Suppressor macrophage (primary cell): ENCODE results near the gene OSCP1.
"Not testable (repeated sequence)": the region's sequence is repeated elsewhere in the genome, so short reads cannot be mapped to it uniquely, and the experiment has no call there.

Experiments
- DNase-seq, 4 experiments: peaks; one replicate each; pipeline ENCODE4 v3.0.0-alpha.2; 2020 to 2022
- total RNA-seq, 17 experiments: gene quantifications; one replicate each; lab custom pipeline; 2026; ENCODE audit warnings: mixed read lengths in 6 of 17, inconsistent platforms in 3 of 17; lab: John Stamatoyannopoulos, UW

The OSCP1 gene, protein sequence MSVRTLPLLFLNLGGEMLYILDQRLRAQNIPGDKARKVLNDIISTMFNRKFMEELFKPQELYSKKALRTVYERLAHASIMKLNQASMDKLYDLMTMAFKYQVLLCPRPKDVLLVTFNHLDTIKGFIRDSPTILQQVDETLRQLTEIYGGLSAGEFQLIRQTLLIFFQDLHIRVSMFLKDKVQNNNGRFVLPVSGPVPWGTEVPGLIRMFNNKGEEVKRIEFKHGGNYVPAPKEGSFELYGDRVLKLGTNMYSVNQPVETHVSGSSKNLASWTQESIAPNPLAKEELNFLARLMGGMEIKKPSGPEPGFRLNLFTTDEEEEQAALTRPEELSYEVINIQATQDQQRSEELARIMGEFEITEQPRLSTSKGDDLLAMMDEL
- total RNA-seq = 1.1 to 4.3 (median 2.1) reads per million in 17 experiments

DNA sequence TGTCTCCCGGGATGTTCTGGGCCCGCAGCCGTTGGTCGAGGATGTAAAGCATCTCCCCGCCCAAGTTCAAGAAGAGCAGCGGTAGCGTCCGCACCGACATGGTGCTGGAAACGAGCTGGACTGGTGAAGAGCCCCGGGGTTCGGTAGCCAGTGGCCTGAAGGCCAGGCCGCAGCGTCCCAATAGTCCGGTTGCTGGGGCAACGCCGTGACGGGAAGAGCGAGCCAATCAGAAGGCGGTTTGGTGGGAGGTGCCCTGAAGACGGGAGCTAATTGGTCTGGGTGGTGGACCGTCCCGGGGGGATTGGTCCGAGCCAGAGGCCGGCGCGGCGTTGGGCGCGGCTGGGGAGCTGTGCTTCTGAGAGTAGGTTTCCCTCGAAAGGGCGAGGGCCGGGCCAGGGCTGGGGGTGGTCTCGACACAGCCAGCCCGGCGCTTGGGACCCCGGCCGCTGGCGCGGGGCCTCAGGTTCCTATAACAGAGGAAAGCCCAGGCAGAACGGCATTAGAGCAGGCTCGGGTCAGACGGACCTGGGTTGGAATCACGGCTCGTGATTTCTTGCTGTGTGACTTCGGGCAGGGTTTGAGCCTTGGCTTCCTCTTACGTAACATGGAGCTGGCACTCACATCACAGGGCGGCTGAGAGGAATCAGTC, at the start of gene OSCP1:
Gene OSCP1, minus strand, starts transcription at position 182 of the 649 bp plus-strand sequence. Its CDS starts 82 bp downstream, at position 100.
- peak; percentile 97 to 98 (median 98) for DNase-seq

DNA sequence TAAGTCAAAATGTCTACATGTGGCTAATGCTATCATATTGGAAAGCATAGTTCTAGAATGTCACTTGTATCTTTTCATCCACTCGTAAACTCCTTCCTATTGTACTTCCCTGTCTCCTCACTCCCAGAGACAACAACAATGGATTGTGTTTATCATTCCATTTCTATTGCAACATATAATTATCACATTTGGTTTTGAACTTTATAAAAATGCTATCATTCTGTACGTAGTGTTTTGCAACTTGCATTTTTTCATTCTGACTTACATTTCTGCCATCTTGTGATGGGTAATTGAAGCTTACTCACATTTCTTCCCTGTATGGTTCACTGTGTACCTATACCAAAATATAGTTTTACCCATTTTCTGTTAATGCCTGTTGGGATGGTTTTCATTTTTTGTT, 47.0 kb upstream of the OSCP1 start:
- no peak for DNase-seq

DNA sequence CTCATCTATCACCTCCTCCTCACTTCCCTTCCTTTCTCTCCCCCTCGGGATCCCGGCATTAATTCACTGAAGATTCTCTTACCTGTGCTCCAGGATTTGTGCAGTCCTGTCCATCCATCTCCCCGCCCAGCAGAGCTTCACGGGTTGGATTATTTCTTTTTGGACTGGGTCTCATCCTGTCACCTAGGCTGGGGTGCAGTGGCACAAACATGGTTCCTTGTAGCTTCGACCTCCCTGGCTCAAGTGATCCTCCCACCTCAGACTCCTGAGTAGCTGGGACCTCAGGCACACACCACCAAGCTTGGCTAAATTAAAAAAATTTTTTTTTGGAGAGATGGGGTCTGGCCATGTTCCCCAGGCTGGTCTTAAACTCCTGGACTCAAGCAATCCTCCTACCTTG, 44.7 kb upstream of the OSCP1 start:
- no peak for DNase-seq

DNA sequence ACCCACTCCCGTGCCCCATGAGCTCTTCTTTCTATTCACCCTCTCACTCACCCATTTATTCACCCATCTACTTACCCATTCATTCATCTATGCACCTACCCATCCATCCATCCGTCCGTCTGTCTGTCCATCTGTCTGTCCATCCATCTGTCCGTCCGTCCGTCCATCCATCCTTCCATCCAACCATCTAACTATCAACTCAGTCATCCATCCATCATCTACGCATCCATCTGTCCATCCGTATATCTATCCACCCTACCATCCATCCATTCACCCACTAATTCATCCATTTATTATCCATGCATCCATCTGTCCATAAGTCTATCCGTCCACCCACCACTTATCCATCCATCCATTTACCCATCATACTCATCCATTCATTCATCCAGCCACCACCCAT, 43.3 kb upstream of the OSCP1 start:
- no peak for DNase-seq

DNA sequence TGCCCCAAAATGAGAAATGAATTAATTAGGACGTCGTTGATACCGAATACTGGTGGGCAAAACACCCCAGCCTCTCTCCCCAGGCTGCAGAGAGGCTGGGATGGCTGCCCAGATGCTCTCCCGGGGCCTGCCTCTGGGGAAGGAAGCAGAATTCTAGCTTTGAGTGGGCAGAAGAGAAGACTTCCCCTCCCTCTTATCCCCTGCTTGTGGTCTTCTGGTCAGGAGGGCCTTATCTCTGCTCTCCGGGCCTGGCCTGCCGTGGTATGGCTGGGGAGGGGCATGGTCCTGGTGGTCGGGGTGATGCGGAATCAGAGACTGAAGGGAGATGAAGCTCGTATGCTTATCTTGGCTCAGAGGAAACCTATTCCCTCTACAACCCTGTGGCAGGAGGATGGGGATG, 42.2 kb upstream of the OSCP1 start:
- peak in 2 of 4 experiments; percentile 14 to 28 for DNase-seq

DNA sequence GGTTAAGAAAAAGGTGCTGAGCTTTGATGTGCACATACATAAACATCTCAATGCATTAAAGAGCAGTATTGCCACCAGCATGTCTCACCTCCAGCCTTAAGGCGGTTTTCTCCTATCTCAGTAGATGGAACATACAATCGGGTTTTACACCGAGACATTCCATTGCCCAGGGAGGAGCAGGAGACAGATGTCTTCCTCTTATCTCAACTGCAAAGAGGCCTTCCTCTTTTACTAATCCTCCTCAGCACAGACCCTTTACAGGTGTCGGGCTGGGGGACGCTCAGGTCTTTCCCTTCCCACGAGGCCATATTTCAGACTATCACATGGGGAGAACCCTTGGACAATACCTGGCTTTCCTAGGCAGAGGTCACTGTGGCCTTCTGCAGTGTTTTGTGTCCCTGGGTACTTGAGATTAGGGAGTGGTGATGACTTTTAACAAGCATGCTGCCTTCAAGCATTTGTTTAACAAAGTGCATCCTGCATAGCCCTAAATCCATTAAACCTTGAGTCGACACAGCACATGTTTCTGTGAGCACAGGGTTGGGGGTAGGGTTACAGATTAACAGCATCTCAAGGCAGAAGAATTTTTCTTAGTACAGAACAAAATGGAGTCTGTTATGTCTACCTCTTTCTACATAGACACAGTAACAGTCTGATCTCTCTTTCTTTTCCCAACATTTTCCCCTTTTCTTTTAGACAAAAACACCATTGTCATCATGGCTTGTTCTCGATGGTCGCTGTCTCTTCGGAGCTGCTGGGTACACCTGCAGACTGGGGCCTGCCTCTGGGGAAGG, 39.2 kb upstream of the OSCP1 start:
- not testable (repeated sequence) for DNase-seq

DNA sequence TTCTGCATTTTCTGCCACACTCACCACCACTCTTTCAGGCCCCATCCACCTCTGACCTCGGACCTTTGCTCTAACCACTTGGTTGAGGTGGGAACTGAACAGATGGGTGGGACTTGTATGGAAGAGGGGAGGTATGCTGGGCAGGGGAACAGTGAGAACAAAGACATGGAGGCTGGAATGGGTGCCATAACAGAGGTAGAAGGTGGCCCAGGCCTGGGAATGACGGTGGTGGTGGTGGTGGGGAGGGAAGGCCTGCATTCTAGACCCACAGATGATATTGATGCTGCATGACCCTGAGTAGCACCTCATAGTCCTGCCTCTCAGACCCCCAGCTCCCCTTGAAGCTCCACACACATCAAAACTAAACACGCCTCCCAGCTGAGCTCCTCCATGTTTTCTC, 37.7 kb upstream of the OSCP1 start:
- DNase-seq = no peak

DNA sequence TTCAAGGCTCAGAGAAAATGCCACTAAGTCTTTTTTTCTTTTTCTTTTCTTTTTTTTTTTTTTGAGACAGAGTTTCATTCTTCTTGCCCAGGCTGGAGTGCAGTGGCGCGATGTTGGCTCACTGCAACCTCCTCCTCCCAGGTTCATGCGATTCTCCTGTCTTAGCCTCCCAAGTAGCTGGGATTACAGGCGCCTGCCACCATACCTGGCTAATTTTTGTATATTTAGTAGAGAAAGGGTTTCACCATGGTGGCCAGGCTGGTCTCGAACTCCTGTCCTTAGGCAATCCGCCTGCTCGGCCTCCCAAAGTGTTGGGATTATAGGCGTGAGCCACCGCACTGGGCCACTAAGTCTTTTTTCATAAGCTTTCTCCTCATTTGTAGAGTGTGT, 37.1 kb upstream of the OSCP1 start:
- DNase-seq = not testable (repeated sequence)

DNA sequence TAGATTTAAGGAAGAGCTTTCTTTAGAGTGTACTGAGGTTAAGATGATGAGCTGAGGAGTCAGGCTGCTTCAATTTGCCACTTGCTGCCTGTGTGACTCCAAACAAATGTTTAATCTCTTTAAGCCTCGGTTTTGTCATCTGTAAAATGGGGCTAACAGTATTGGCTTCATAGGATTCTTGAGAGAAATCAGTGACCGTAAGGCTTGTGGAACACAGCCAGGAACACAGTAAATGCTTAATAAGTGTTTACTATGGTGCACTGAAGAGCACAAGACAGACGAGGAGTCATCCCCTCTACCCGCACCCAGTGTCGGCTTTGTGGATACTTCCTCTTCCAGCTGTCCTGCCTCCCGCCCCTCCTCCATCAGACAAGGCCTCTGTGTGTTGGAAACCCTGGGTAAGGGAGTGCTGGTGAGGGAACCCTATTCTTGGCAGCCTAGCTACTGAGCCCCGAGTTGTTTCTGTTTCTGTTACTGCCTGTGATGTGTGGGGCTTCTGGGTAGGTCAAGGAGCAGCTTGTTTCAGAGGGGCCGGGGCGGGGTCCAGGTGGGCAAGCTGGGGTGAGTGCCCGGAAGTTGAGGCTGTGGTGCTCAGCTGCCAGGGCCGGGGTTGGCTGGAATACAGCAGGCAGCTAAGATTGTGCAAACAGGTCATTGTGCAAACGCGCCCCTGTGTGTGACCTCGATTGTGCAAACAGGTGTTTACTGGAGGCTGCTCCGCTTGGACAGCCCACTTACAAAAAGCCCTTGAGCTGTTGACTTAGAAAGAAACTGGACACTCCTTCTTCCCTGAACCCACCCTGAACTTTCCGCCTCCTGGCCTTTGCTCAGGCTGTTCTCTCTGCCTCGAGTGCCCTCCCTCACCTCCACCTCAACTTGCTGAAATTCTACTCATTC, 36.4 kb upstream of the OSCP1 start:
- DNase-seq = peak; percentile 89 to 95 (median 94)

DNA sequence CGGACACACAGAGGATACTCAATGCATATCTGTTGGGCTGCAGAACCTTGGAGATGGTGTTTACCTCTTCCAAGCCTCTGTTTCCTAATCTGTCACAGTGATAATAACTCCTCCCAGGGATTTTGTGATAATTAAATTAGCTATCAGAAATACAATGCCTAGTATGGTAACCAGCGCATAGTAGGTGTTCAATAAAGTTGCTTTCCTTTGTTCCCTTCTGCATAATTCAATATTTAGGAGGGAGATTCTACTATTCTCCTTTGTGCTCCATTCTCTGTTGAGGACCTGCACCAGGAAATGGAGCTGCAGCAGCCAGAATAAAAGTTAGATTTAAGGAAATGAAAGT, 35.8 kb upstream of the OSCP1 start:
- no peak for DNase-seq

DNA sequence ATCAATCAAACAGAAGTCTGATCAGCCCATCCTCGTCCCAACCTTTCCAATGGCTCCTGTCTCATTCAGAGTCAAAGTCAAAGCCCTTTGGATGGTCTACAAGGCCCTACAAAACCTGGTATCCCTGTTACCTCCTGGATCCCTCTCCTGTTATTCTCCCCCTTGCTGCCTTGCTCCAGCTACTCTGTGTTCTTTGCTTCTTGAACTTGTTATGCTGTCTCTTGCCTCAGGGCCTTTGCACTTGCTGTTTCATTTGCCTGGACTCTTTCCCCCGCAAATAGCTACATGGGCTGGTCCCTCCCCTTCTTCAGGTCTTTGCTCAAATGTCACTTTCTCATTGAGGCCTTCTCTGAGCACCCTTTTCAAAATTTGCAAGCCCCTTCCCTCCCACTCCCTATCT, 33.8 kb upstream of the OSCP1 start:
- DNase-seq = no peak

DNA sequence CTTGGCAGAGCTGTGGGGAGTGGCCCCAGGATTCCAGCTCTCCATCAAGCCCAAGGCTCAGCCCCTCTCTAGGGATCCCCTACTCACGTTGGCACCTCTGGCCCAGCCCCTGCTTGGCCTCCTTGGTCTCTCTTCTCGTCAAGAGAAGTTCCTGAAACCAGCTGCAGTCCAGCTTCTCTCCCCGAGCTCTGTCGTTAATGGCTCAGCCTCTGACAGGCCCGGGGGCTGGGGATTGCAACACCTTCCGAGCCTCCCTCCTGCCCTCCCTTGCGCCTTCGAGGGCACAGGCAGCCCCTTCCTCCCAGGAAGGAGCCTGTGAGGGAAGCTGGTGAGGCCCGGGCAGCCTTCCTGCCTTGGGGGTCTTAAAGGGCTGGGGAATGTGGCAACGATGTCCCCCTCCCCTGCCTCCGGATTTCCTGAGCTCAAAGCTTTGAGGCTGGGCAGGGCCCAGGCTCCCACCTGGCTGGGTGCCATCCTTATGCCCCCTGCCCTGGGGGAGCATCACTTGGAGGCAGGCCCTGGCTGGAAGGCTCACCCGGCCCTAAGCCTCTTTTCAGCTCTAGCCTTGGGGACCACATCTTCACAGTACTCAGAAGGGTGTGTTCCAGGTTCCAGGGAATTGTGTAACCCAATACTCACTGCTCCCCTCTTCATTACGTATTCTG, 32.6 kb upstream of the OSCP1 start, which contains the start of gene CSF3R:
Gene CSF3R, minus strand, starts transcription at position 190 of the 665 bp plus-strand sequence. CDS start 3,417 bp downstream, outside the sequence.
- DNase-seq = peak; percentile 59 to 83 (median 76)

DNA sequence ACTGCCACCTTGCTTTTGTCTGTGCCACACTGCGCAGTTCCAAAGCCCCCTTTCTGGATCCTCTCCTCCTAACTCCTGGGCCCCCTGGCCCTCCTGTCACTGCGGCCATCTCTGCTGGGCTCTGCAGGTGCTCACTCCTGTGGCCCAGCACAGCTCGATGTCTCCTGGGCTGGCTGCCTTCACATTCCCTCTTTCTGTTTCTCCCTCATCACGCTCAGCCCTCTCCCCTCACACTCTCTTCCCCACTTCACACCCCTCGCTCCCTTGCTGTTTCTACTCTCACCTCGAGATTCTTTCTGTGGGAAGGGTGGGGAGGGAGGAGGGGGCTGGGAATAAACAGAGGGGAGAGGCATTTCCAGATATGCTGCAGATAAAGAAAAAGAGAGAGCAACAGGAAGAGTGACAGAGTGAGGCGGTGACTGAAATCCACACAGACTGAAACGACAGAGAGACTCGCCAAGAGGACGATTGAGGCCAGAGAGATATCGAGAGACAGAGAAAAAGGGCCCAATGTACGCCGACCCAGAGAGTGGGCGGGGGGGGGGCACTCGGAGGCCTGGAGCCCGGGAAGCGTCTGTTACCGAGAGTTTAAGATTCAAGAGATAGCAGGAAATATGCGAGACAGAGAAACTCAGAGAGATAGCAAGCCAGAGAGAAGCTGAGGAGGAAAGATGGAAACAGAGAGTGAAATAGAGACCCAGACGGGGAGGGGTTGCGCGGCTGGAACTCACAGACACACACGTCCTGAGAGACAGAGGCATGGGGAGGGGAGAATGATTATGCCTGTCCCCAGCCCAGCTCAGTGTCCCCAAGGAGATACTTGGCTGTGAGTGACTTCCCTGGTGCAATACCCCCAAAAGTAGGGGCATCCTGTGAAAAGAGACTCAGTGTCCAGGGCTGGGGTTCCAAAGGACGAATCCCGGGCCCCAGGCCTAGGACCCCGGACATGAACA, 31.8 kb upstream of the OSCP1 start:
- DNase-seq = peak in 3 of 4 experiments; percentile 14 to 45 (median 43)

DNA sequence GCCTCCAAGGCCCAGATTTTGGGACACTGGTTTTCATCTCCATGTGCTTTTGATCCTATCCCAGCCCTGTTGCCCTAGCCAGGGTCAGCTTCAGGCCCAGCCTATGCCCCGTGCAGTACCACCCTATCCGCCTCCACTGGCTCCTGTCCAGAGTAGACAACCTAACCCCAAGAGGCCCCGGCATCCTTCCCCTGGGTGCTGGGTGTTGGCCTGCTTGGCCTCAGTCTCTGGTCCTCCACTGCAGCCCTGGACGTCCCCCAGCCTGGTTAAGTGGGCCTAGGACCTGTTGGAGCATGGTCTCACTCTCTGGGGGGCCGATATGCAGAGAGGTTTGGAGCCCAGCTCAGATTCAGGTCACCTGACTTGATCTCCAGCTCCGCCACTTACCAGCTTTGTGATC, 30.8 kb upstream of the OSCP1 start:
- DNase-seq = no peak

DNA sequence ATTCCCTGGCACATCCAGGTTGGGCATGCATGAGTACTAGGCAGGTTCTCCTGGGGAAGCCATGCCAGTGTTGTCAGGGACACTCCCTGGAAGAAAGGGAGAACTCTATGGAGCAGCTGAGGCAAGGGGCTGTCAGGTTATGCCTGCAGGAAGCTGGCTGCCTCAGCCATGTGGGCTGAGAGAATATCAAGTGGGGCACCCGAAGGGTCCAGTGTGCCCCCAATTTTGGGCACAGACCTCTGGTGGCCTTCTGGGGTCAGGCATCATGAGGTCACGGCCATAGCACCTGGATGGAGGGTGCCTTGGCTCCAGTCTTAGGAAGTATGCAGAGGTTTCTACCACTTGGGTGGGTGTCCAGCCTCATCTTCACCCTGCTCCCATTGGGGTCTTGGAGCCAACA, 29.9 kb upstream of the OSCP1 start:
- no peak for DNase-seq

DNA sequence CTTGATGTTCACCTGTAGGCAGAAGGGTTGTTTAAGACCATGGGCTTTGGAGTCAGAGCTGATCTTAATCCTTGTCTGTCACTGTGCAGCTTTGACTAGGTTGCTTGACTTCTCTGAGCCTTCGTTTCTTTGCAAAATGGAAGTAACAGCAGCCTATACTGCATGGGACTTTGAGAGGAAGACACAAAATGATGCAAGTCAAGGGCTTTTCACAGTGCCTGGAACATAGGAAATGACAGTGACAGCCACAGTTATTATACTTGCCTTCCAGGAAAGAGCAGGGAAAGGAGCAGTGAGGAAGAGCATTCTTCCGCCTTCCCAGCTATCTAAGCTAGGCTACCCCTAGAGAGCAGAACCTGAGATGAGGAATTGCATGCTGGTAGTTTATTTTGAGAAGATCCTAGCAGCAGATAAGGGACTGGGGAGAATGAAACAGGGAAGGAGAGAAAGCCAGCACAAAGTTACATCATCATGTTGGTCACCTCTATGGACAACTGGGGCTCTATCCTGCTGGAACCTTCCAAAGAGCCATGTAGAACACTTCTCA, 29.3 kb upstream of the OSCP1 start:
- DNase-seq = no peak

DNA sequence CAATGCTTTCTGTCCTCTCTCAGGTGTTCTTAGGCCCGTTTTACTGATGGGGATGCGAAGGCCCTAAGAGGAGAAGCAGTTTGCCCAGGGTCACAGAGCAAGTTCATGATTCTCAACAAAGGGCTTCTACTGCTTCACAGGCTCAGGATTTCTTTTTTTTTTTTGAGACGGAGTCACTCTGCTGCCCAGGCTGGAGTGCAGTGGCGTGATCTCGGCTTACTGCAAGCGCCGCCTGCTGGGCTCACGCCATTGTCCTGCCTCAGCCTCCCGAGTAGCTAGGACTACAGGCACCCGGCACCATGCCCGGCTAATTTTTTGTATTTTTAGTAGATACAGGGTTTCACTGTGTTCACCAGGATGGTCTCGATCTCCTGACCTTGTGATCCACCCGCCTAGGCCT, 27.4 kb upstream of the OSCP1 start:
- DNase-seq = not testable (repeated sequence)

DNA sequence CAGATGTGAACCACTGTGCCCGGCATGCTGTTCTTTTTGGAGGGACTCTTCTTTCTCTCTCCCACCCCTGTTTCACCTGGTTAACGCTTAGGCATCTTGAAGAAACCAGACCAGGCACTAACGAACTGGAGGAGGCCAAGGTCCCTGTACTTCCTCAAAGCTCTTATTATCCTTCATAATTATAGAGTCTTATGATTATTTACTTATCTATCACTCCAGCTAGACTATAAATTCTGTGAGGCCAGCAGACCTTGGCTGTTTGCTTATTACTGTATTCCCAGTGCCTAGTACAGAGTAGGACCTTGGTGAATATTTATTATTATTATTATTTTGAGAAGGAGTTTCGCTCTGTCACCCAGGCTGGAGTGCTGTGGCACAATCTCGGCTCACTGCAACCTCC, 26.7 kb upstream of the OSCP1 start:
- no peak for DNase-seq

DNA sequence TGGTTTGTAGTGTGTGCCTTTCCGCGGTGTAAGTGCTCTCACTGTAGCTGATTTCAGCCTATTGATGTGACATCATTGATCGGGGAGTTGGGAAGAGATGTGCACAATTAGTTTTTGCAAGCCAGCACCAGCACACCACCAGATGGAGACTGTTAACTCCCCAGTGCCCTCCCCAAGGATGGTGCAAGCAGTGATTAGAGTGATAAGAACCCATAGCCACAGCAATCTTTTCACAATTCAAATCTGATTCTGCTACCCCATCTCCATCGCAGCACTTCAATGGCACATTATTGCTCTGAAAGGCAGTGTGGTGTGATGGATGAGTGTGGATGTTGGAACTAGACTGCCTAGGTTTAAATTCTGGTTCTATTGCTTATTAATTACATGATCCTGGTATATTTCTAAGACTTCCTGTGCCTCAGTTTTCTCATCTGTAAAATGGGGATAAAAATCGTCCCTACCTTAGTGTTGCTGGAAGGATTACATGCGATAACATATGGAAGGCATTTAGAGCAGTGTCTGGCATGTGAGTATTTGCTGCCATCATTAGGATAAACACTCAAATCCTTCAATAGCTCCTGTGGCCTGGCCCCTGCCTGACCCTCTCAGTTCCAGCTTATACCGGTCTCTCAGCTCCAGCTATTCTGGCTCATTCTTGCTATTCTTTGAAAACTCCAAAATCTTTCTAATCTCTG, 25.8 kb upstream of the OSCP1 start:
- DNase-seq = no peak
